ENCODE results near the gene HAO1.
A peak's percentile ranks its signal among the peaks of the same experiment; 100 is the strongest.

The HAO1 gene

DNA sequence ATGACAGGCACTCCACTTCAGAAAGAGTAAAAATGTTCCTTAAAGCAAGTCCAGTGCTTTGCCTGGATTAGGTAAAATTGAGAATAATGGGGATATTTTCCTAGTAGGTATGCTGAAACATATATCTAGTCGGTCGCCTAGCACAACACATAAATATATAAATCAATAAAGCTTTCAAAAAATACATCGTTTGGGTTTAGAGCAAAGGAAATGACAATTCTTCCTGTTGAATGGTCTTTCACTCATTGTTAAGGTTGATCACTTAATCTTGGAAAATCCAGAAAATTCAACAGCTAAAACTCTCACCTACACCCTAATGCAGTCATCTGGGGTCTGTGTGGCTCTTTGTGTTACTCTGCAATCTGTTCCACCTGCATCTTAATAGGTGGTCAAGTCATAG, 13.9 kb downstream of the HAO1 start:
- no peak for DNase-seq

DNA sequence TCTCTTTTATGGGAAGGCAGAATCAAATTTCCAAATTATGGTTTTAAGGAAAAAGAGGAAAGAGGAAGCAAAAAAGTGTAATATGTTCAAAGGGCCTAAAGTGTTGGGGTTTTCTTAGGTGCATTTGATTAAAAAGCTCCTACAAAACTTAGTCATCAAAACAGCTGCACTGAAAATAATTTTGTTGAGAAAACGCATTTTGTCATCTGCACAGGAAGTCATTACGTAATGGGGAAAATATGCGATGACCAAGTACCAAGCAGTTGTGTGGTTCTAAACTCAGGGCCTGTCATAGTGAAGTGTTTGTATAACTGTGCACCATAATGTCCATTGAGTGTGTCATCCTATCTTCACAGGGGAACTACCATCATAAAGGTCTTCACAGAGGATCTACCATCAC, 15.6 kb downstream of the HAO1 start:
- DNase-seq = no peak

DNA sequence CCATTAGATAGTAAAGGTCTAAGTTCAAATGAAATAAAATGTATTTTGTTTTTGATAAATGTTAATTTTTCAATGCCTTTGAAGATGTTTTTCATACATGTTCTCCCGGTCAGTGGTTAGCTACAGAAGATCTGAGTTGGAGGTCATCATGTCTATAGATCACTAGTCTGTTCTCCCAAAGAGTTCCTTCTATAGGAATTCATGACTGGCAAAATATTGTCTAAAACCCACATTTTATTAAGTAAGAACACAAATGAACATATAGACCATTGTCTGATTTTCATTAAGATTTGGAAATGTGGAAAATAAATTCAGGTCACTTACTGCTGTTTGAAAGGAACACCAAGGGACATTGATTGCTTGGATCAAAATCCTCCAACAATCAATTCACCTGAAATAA, 23.6 kb downstream of the HAO1 start:
- no peak for DNase-seq

DNA sequence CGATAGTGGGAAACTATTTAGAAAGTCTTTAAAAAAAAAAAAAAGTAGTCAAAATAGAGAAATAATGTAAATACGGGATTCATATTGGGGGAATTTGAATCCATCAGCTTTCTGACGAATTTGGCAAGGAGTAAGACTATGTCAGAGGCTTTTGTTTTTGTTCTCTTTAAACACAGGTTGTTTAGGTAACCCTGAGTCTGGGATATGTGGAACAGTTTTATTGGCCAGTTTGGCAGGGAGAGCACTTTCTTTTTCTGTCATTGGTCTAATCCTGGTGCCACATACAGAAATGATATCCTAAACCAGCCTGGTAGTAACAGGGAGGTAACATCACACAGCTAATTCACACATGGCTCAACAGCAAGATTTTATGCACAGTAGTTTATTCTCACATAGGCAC, 27.7 kb downstream of the HAO1 start:
- no peak for DNase-seq

DNA sequence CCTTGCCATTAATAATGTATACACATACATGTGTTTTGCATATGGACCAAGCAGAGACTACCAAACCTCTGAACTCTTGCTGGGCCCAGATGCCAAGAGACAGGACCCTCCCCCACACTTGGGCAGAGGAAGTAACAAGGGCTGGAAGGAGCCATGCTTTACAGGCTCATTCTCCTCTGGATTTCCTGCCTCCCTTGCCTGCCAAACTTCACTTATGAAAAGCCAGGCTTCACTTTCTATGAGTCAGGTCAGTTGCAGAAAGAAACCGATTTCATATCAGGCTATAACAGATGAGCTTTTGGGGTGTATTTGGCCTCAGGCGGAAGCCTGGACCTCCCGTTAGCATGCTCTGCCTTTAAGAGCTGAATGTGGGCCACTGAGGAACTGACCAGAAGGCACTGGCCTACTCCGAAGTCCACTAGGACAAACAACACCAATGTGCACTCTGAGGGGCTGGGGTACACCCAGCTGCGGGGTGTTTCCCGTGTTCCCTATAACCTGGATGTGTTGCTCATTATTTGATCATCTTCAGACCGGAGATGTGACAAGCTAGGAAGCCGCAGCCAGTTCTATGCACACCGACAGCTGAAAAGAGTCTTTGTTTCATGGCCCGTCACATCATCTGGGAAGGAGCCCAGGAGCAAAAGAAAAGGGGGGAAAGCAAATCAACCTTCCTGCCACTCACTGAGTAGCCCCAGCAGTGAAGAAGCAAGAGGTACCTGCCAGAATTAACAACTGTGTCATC, 28.5 kb downstream of the HAO1 start:
- no peak for DNase-seq

DNA sequence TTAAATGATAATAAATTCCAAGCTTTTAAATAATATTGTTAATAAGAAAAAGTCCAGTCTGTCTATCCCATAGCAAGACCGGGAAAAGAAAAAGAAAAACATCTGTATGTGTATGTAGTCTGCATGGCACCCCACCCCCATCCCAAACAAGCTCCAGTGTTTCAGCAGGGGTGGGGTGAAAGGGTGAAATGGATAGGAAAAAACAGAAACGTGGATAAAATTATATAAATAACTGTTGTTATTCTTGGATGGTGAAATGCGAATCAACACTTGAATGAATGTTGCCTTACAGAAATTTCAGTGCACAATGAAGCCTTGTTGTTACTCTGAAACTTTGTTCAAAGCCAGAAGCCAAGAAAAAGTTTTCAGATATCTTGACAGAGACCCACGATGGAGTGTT, 31.4 kb downstream of the HAO1 start:
- DNase-seq = no peak

DNA sequence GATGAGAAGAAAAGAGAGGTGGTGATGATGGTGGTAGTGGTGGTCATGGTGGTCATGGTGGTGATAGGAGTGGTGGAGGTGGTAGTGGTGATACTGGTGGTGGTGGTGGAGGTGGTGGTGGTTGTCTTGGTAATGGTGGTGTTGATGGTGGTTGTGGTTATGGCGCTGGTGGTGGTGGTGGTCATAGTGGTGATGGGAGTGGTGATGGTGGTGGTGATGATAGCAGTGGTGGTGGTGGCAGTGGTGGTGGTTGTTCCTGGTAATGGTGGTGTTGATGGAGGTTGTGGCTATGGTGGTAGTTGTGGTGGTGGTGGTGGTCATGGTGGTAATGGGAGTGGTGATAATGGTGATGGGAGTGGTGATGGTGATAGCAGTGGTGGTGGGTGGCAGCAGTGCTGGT, 36.8 kb downstream of the HAO1 start:
- DNase-seq = no peak

DNA sequence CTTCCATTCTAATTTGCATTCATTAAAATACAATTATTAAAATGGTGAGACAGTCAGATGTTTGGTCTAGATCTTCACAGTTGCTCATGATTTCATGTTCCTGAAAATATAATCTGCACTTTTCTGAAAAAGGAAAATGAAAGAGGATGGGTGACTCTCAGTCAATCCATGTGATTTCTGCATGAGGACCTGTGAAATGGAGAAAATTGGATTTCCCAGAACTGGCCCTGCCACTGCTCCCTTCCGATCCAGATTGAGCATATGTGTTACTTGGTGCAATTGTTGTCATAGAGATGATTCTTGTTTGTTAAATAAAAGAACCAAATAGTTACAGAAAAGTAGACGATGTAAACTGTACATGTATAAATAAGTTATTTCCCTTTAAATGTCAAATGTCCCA, 37.4 kb downstream of the HAO1 start:
- DNase-seq = no peak

DNA sequence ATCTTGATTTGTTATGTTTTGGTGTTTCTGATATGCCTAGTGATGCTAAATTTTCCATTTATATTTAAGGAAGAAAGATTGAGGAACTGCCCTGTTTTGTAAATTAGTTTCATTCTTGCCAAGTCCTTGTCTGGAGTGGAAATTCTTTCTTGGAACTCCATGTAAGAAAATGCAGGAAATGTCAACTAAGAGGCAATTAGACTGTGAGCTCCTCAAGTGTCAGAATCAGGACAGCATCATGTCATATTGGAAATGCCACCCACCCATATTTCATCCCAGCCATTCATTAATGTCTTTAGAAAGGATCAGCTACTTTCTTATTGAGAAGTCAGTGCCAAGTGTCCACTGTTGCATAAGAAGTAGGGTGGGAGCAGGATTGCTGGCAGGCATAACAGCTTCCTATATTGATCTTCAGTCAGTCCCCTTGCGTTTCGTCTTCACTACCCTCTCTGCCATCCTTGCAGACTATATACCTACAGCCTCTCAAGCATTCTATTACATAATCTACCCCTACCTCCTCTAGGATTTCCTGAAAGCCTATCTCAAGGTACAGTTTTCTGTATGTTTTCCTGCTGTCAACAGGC, 42.4 kb downstream of the HAO1 start:
- DNase-seq = no peak

DNA sequence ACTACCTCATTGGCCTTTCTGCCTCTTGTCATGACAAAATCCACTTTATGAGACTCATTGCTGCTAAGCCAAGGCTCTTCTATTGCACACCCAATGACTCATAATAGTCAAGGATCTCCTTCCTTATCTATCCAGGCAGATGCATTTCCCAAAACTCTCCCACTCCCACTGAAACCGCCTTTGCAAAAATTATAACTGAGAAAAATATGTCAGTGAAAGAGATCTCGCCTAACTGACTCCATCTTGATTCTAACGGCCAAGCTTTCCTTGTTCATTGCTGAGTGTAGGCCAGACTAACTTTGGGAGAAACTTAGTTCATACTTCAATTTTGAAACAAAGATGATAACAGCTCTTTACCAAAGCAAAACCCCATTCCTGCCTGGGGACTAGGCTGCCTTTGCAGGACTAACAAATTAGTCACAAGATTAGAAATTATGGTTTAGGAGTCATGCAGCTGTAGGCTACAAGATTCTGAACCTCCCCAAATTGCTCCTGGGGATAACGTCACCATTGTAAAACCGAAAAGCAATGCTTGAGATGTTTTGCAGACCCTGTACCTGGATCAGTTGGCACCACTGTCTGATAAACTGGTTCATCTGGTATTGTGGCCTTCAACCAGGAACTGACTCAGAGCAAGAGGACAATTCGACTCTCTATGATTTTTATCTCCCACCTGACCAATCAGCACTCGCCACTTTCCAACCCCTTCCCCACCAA, 47.1 kb downstream of the HAO1 start:
- no peak for DNase-seq

DNA sequence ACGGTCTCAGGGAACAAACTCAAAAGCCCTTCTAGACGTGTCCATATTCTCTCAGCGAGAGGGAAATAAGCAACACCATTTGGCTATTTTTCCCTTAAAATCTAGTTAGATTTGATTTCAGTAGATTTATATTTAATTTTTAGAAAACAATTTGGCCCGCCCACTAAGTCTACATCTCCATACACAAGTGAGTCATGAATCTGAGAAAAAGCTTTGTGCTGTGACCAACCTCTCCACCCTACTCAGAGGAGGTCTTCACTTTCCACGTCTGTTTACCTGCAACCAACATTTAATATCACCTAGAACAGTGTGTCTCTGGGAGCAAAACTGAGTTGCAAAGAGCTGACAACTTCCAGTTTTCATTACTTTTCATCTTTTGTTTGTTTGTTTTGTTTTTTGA, 48.6 kb downstream of the HAO1 start:
- no peak for DNase-seq

DNA sequence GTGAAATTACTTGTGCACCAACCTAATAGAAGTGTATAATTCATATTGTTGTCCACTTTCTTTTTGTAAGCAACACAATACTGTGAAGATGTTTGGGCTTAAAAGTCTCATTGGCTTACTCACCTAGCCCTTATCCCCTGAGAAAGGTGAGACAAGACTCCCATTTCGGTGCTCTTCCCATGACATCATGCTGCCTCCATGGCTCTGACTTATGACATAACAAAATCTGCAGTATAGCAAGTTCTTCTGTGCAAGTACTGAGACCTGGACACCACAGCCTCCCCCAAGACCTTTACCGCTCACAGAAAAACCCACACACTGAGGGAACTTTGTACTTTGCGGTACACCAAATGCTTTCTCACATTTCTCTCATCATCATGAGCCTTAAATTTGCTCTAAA, 50.5 kb downstream of the HAO1 start:
- DNase-seq = no peak

DNA sequence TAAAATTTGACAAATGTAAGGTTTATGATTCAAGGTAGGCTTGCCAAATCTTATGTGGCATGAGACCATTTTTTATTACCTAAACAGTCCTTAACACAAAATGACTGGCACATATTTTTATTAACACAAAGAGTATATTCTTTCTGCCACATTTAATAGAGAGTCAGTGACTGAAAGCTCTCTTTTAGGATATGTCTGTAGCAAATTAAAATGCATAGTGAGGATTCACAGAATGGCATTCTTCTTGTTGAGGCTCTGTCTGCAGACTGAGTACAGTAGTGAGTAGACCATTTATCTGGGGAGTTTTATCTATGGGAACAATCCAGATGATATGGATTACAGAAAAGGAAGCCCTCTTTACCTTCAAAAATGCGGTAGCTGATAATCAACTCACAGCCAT, 56.5 kb downstream of the HAO1 start:
- no peak for DNase-seq

DNA sequence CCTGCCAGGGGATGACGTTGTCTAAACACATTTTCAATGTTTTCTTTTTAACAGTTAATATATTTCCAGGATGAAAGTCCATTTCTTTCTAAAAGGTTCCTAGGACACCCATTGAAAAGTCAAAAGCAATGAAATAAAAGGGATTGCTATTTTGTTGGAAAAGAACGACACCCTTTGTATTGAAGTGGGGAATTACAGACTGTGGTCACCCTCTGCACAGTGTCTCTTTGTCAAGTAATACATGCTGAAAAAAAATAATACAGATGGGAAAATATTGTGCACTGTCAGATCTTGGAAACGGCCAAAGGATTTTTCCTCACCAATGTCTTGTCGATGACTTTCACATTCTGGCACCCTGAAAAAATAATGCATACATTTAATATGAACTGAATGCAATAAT, 56.9 kb downstream of the HAO1 start:
- DNase-seq = no peak

DNA sequence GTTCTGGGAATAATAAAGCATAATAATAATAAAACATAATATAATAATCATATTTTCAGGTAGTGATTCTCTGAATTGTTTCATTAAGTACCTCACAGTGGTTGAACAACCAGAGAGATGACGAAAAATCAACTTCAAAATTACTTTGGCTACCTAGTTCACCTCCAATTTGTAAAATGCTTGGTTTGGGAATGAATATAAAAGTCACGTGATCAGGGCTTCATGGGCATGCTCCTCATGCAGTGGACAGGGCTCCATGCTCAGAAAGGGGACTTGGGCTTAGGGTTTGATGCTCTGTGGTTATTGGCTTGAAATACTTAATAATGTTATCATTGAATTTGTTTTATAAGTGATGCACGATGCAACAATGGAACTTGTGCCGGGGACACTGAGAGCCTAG, 58.2 kb downstream of the HAO1 start:
- DNase-seq = no peak

DNA sequence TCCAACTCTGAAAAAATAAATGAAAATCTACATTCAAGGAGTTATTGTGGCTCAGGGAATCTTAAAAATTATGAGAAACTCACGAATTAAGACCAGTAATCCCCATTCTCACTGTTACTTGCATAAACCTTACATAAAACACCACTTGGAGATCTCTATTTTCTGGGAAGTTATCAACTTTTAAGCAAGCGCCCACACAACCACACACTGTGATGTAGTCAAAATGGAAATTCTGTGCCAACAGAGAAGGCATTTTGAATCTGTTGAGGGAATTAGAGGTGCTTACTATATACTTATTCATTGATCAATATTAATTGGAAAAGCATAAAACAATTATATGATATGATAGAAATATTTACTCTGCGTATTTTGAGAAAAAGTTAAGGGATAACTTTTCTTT, 58.7 kb downstream of the HAO1 start:
- DNase-seq = no peak

DNA sequence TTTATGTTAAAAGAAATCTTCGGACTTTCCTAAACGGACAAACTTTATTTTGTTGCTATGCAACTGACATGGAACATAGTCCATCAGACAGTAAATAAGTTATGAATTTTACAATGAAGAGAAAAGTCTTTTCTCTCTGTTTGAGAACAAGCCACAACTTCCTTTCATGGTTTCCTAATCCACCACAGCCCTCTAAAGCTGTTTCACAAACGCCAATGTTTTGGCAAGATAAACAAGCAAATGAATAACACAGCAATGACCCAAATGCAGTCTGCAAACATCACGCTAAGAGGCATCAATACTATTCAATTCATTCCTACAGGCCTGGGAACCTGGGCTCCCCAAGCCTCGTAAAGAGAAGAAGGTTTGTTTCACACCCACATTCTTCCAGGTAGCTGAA, 60.4 kb downstream of the HAO1 start:
- no peak for DNase-seq

DNA sequence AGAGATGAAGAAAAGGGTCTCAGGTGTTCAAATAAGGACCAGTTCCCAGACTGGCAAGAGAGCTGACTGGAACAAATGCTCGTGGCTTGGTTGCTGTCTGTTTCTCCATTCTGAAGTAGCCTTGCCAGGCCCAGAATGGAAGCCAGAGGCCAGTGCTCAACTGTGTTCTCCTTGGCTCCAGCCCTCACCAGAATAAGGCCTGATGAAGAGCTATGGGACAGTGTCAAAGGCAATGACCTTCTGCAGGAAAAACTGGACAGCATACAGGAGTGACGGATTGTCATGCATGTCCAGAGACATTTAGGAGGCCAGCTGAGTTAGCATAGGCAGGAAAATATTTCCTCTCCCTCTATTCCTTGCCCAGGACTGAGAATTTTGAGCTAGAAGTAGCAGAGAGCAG, 72.2 kb downstream of the HAO1 start:
- DNase-seq = no peak

DNA sequence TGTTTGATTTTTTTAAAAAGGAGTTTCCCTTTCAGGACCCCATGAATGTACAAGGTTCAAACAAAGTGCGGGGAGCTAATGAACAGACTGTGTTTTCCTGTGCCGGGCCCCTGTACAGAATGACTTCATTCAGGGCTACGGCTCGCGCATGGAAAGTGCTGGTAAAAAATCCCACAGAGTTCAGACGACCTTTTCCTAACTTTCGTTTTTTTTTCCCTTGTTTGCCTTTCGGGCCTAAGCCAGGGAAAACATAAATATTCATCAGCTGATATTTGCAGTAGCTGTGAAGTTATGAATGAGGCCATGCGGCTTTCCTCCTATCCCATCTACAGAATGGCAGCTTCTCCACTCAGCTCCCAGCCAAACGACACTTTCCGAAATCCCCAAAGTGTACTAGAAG, 74.0 kb downstream of the HAO1 start:
- DNase-seq = no peak

DNA sequence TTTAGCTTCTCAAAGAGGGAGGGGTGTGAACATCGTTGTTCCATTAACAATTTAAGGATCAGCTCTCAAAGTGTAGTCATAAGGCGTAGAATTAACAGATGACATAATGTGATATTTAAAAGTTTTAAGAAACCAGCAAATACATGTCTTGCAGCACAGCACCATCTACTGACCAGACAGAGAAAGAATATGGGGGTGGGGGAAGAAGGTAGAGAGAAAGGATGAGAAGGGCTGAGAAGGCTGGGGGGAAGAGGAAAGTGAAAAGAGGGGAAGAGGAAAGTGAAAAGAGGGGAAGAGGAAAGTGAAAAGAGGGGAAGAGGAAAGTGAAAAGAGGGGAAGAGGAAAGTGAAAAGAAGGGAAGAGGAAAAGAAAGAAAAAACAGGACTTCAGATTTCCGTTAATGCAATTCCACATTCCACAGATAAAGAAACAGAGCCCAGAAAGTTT, 80.9 kb downstream of the HAO1 start:
- DNase-seq = peak; percentile 25

DNA sequence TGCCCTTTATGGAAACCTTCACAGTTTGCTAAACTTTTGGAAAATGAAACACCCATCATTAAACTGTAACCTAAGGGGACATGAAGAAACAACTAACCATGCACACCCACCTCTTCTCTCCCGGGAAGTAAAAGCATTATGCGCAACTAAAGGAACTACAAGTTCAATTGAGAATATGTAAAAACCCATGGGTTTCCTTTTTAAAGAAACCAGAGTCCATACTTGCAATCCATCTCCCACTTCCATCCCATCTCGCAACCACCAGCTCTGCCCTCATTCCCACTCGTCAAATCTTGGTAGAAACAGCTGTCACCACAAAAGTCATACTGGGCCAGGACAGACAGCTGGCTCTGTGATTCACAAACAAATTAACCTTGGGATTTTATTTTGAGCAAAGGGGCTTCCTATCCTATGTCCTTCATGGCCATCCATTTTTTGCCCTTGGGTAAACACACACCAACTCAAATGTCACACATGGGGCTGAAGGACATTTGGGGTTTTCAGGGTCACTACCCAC, 81.5 kb downstream of the HAO1 start:
- no peak for DNase-seq

DNA sequence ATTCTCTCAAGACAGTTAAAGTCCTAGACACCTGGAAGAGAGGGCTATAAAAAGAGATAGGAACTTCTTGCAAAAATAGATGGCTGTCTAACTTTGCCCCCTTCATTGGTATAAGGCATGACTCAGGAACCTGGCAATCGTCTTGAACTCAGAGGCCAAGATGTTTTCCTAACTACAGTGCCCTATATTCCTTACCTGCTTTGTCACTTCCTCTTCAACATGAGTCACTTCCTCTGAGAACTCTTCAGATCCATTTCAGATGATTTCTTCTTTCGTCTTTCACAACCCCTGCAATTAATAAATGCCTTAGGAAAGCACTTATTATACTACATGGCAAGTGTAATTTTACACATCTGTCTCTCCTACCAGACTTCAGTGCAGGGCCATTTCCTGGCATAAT, 83.5 kb downstream of the HAO1 start:
- DNase-seq = no peak

DNA sequence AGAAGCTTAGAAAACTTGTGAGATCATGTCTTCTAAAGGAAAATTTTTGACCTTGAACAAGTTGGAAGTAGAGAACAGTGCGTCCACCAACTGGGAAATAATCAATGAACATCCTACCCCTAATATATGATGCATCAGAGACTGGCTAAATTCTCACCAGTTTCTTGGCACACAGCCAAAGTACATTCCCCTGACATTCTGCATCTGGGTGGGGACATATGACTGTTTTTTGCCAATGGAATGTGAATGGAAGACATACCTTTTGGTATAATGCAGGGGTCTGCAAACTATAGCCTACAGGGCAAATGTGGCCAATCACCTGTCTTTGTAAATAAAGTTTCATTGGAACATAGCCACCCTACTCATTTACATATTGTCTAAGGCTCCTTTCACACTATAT, 84.7 kb downstream of the HAO1 start:
- no peak for DNase-seq

DNA sequence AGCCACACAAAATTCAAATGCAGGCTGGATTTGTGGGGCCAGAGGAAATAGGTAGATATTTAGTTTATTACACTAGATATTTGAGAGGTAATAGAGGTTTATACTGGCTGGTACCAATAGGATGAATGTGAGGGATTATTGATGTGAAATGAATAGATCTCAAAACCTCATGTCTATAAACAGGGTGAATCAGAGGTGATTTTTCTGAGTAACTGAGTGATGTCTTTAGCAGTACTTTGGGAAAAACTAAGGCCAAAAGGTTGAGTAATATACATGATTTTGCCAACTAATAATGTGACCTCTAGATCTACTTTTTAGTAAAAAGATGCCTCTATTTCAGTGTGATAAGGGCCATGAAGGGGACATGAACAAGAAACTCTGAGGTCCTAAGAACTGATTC, 86.8 kb downstream of the HAO1 start:
- DNase-seq = no peak

Measured in NCI-H1436 treated with DMSO at 0.1 percent for 48 hours (cell line).